VCaP (cell line): ENCODE measurements around the gene DOK6.

Source experiments
- H3K27ac ChIP-seq: fragments of 450-650 bp; 2 replicates; pipeline ENCODE4 v1.5.1; 2017
- CTCF ChIP-seq: fragments of 450-650 bp; conservative IDR thresholded peaks from 2 replicates; pipeline ENCODE4 v1.5.1; 2017; ENCODE audit warnings: mild to moderate bottlenecking, moderate library complexity

The DOK6 gene

GRCh38 chr18:69755041-69755440 is 354.4 kb downstream of the DOK6 start:
- TF ChIP-seq CTCF, result no peak
- no peak overlapping the region for H3K27ac ChIP-seq

- TF ChIP-seq CTCF, result no peak
- no peak overlapping the region for H3K27ac ChIP-seq
Observed at GRCh38 chr18:69755856-69756496, 355.3 kb downstream of the DOK6 start.

DNA sequence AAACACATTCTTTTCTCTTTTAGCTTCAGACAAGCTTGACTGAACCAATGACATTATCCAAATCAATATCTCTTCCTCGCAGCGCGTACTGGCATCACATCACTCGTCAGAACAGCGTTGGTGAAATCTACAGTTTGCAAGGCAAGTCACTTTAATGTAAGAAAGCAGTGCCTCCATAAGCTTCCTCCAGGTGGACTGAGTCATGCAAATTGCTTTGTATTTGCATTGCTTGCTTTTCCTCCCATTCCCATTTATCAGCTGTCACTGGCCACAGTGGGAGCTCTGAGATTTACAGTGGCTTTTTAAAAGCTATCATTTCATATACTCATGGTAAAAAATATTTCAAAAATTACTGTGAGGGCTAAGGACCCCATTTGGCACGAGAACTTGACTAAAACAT is 357.0 kb downstream of the DOK6 start:
- no peak overlapping the region for H3K27ac ChIP-seq
- no peak for TF ChIP-seq CTCF

DNA sequence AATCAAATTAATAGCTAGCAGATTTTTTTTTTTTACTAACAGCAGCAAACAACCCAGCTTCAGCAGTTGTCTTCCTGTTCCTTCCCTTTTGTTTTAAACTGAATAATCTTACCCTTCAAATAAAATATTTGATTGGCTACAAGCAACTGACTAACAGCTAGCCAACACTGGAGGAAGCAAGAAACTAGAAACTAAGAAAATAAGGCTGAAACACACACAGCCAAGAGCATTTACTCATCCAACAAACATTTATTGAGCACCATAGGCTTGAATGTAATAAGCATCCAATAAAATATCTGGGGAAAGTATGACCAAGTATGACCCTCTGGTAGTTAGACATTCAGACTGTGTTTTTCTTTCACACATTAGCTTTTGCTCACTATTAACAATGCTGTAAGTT is 357.8 kb downstream of the DOK6 start:
- no peak overlapping the region for H3K27ac ChIP-seq
- no peak for TF ChIP-seq CTCF

- no peak overlapping the region for H3K27ac ChIP-seq
- no peak for TF ChIP-seq CTCF
Observed at GRCh38 chr18:69759046-69759445, 358.4 kb downstream of the DOK6 start.

DNA sequence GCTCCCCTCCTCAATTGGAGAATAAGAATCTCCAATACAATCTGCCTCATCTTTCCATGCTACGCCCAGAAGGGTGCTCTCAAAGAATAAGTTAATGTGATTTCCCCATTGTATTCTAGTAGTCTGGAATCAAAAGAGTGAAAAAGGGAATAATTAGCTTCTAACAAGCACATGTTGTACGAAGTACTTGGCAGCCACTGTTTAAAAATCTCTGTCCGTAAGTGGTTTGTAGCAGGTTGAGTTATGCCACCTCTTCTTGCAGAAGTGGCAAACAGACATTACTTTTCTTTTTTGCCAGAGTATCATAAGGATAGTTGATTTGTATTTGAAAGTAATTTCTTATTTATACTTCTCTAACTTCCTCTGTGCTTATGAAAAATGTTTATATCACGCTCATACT is 362.3 kb downstream of the DOK6 start:
- TF ChIP-seq CTCF, result no peak
- no peak overlapping the region for H3K27ac ChIP-seq

DNA sequence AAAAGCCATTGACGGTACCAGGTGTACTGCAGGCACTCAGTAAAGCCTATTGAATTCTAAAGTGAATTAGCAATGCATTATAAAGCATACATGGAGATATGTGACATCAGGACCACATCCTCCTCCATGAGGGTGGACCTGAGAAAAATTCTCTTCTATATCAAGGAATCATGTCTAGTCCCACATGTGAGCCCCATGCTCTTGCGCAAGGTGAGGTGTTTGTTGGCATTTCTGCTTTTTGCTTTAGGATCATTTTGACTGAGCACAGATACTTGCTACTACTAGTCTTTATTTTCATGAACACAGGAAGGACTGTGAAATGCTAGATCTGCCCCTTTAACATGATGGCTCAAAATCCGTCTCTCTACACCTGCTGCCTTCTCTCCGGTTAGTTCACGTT is 363.1 kb downstream of the DOK6 start:
- H3K27ac ChIP-seq, result no peak overlapping the region
- TF ChIP-seq CTCF, result no peak
